PC-9 (cell line): ENCODE results near the gene CD300A. TPM values are rescaled to one million over a fixed set of nuclear protein-coding genes. Genes with fewer than 3 reads are reported as not detected.

Experiments
- BruUV-seq: library from RNA; stranded (reverse); fragments of 400-500 nt; replicated peaks from 2 replicates; lab custom pipeline; 2021; lab: Mats Ljungman, UMichigan
- CTCF ChIA-PET: fragments of 300-600 bp; sonication (Branson Sonifier 250); formaldehyde crosslinking; loops from one replicate; lab custom pipeline; 2022; ENCODE audit warnings: antibody characterized with exemption; lab: Charles Lee
- POLR2A ChIA-PET: fragments of 300-600 bp; sonication (Branson Sonifier 250); formaldehyde crosslinking; loops from one replicate; lab custom pipeline; 2022; ENCODE audit warnings: antibody characterized with exemption; ENCODE audit not compliant: unreplicated experiment; lab: Charles Lee
- DNase-seq, 2 experiments: peaks; one replicate each; pipeline versions ENCODE4 v3.0.0 to v3.0.0-alpha.2; 2015 to 2022; ENCODE audit warnings: mixed read lengths in 1 of 2
- H2AFZ ChIP-seq: fragments of 200-600 bp; sonication (generic); 2 replicates; pipeline ENCODE4 v1.8.1; 2017; ENCODE audit warnings: antibody characterized with exemption
- H3F3A ChIP-seq: fragments of 200-600 bp; sonication (generic); 2 replicates; pipeline ENCODE4 v1.8.1; 2017; ENCODE audit warnings: antibody characterized with exemption, mild to moderate bottlenecking, low read depth; ENCODE audit not compliant: insufficient read depth
- H3K27ac ChIP-seq: fragments of 200-600 bp; sonication (generic); 2 replicates; pipeline ENCODE4 v1.6.1; 2016; ENCODE audit warnings: mixed run types
- H3K27me3 ChIP-seq: fragments of 200-600 bp; sonication (generic); 2 replicates; pipeline ENCODE4 v1.6.1; 2016; ENCODE audit warnings: low read depth, mixed run types; ENCODE audit not compliant: insufficient read depth
- H3K36me3 ChIP-seq: fragments of 200-600 bp; sonication (generic); 2 replicates; pipeline ENCODE4 v1.6.1; 2016; ENCODE audit warnings: low read depth, mixed run types
- H3K4me1 ChIP-seq: fragments of 200-600 bp; sonication (generic); replicated peaks from 2 replicates; pipeline ENCODE4 v1.6.1; 2016; ENCODE audit warnings: mixed run types; ENCODE audit not compliant: insufficient read depth
- H3K4me2 ChIP-seq: fragments of 200-600 bp; sonication (generic); 2 replicates; pipeline ENCODE4 v1.6.1; 2017; ENCODE audit warnings: mixed run types
- H3K4me3 ChIP-seq: fragments of 200-600 bp; sonication (generic); 2 replicates; pipeline ENCODE4 v1.6.1; 2016; ENCODE audit warnings: mixed run types
- H3K79me2 ChIP-seq: fragments of 200-600 bp; sonication (generic); 2 replicates; pipeline ENCODE4 v1.6.1; 2017; ENCODE audit warnings: low read depth, mixed run types
- H3K9me2 ChIP-seq: fragments of 200-600 bp; sonication (generic); 2 replicates; pipeline ENCODE4 v1.8.1; 2017; ENCODE audit warnings: mild to moderate bottlenecking; ENCODE audit not compliant: insufficient read depth
- H3K9me3 ChIP-seq: fragments of 200-600 bp; sonication (generic); 2 replicates; pipeline ENCODE4 v1.8.1; 2016; ENCODE audit warnings: low read depth; ENCODE audit not compliant: insufficient read depth
- H4K20me1 ChIP-seq: fragments of 200-600 bp; sonication (generic); 2 replicates; pipeline ENCODE4 v1.8.1; 2017; ENCODE audit not compliant: insufficient read depth
- CTCF ChIP-seq: fragments of 200-600 bp; sonication (generic); conservative IDR thresholded peaks from 2 replicates; pipeline ENCODE4 v1.6.1; 2017; ENCODE audit warnings: mixed run types, antibody characterized with exemption, mild to moderate bottlenecking, moderate library complexity
- EZH2 ChIP-seq: fragments of 200-600 bp; sonication (generic); IDR thresholded peaks from 2 replicates; pipeline ENCODE4 v1.8.0; 2017; ENCODE audit warnings: antibody characterized with exemption, low read depth
- intact Hi-C: fragments of 100-400 bp; cut with micrococcal nuclease; formaldehyde crosslinking; loops from one replicate; pipeline ENCODE4 v1.10.0; 2022; ENCODE audit not compliant: unreplicated experiment
- total RNA-seq: library from RNA; stranded (reverse); gene quantifications from 2 replicates; pipeline ENCODE4 v1.2.3, GENCODE V29; 2021

The CD300A gene
- total RNA-seq, 1 experiment from 2014 or later = not detected

- DNase-seq = no peak
- H3K4me3 ChIP-seq = no peak overlapping the region
- no TSS peak for BruUV-seq
- CTCF ChIA-PET = interaction anchor here (0.6 kb wide), 1 partner anchor 252 kb away, joined by 4 read pairs; no protein-coding TSS in a partner anchor
- H3K4me2 ChIP-seq = no peak overlapping the region
- H3K27ac ChIP-seq = no peak overlapping the region
- peaks cover 14% of the 10 kb centered on the region for H3K4me1 ChIP-seq
- H3K27me3 ChIP-seq = no peaks in the 10 kb centered on the region
- POLR2A ChIA-PET = no interaction called here
- TF ChIP-seq CTCF (no peak), EZH2 (no peak)
- H3K9me2 ChIP-seq = no peaks in the 10 kb centered on the region
- H3K36me3 ChIP-seq = no peaks in the 10 kb centered on the region
- no peaks in the 10 kb centered on the region for H3K79me2 ChIP-seq
- intact Hi-C loops = no loop called here
- no peaks in the 10 kb centered on the region for H3K9me3 ChIP-seq
- H4K20me1 ChIP-seq = no peaks in the 10 kb centered on the region; the same call in 1 of the 2 replicates
- peaks cover 5% of the 10 kb centered on the region for H3F3A ChIP-seq
- no peak overlapping the region for H2AFZ ChIP-seq
Measured at GRCh38 chr17:74446551-74447500, 19.6 kb upstream of the CD300A start.

- Histone ChIP-seq H2AFZ (no peak overlapping the region), H3K4me2 (no peak overlapping the region), H3K4me3 (no peak overlapping the region), H3K36me3 (no peaks in the 10 kb centered on the region), H3K9me2 (no peaks in the 10 kb centered on the region), H4K20me1 (no peaks in the 10 kb centered on the region; the same call in 1 of the 2 replicates), H3K4me1 (peaks cover 8% of the 10 kb centered on the region), H3K9me3 (no peaks in the 10 kb centered on the region), H3K27me3 (no peaks in the 10 kb centered on the region), H3F3A (peaks cover under 1% of the 10 kb centered on the region; the same call in 1 of the 2 replicates), H3K79me2 (no peaks in the 10 kb centered on the region), H3K27ac (no peak overlapping the region)
- POLR2A ChIA-PET = no interaction called here
- CTCF ChIA-PET = interaction anchor here (0.7 kb wide), 1 partner anchor 242 kb away, joined by 5 read pairs; no protein-coding TSS in a partner anchor
- no TSS peak for BruUV-seq
- TF ChIP-seq CTCF = no peak
- TF ChIP-seq EZH2 = no peak
- intact Hi-C loops = no loop called here
- no peak for DNase-seq
Measured at GRCh38 chr17:74447628-74448159, 18.7 kb upstream of the CD300A start.

GRCh38 chr17:74448756-74449155 is 17.7 kb upstream of the CD300A start:
- Histone ChIP-seq H3K36me3 (no peaks in the 10 kb centered on the region), H2AFZ (no peak overlapping the region), H3K4me2 (no peak overlapping the region), H3K4me3 (no peak overlapping the region), H4K20me1 (no peaks in the 10 kb centered on the region; the same call in 1 of the 2 replicates), H3K4me1 (no peaks in the 10 kb centered on the region; the same call in 1 of the 2 replicates), H3F3A (no peaks in the 10 kb centered on the region), H3K9me2 (no peaks in the 10 kb centered on the region), H3K79me2 (no peaks in the 10 kb centered on the region), H3K27ac (no peak overlapping the region), H3K27me3 (no peaks in the 10 kb centered on the region), H3K9me3 (no peaks in the 10 kb centered on the region)
- intact Hi-C loops = no loop called here
- CTCF ChIA-PET = interaction anchor here (0.7 kb wide), 1 partner anchor 941 kb away, joined by 3 read pairs; no protein-coding TSS in a partner anchor
- no peak for DNase-seq
- BruUV-seq = no TSS peak
- TF ChIP-seq CTCF (no peak), EZH2 (no peak)
- POLR2A ChIA-PET = interaction anchor here (0.7 kb wide), 1 partner anchor 68 kb away, joined by 4 read pairs; no protein-coding TSS in a partner anchor
